Measurements from ENCODE around the gene ITGAE.
"Not testable (repeated sequence)": the region's sequence is repeated elsewhere in the genome, so short reads cannot be mapped to it uniquely, and the experiment has no call there.

The ITGAE gene

DNA sequence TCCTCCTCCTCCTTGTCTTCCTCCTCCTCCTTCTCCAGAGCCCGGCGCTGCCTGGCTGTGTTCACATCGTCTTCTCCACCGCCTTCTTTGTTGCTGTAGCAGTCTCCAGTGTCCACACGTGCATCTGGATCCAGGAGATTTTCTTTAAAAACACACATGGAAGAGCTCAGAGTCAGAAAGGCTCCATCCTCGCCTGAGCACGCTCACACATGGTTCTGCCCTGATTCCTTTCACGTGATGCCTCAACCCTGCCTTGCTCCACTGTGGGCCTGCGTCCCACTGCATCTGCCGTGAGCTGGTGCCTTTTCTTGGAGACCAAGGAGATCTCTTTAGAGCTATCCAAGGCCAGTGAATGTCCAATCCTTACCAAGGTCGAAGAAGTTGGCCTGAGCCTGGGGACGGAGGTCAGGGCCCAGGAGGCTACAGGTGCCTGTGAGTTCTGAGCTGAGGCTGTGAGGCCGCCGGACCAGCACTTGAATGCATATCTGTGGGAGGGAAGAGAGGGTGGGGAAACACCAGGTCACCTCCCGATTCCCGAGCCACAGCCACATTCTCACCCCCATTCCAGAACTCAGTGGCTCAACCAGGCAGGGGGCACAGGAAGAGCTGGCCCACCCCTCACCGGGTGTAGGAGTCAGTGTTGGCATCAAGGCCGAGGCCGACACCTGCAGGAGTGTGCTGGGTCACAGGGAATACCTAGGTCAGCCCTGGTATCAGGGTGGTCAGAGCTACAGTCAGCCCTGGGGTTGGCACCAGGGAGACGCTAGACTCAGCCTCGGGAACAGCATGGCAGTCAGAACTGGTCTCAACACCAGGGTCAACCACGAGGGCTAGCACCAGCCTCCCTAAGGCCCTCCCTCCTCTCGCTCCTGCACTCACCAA, 39.7 kb downstream of the ITGAE start:
- DNase-seq (ENCODE audit: low spot score), result peak; percentile 50

DNA sequence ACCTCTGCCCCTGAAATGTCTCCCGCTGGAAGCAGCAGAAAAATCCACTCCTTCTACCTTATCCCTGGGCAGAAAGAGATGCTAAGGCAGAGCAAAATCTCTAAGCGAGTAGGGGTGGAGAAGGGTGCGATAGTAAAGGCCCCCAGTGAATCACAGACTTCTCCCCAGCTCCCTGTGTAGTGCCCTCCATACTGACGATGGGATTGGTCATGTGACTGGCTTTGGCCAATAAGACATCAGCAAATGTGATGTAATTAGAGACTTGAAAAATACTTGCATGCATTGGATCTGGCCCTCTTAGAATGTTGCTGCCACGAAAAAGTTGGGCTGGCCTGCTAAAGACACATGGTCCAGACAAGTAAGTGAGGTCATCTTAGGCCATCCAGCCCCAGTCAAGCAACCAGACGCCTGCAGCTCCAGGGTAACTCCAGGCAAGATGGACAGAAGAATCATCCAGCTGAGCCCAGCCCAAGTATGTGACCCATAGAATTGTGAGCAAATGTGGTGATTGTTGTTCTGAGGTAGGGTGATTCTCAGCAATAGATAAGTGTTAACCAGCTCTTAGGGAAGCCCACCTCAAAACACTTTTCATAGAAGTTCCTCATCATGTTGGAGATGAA, 41.3 kb downstream of the ITGAE start:
- no peak for DNase-seq (ENCODE audit: low spot score)

DNA sequence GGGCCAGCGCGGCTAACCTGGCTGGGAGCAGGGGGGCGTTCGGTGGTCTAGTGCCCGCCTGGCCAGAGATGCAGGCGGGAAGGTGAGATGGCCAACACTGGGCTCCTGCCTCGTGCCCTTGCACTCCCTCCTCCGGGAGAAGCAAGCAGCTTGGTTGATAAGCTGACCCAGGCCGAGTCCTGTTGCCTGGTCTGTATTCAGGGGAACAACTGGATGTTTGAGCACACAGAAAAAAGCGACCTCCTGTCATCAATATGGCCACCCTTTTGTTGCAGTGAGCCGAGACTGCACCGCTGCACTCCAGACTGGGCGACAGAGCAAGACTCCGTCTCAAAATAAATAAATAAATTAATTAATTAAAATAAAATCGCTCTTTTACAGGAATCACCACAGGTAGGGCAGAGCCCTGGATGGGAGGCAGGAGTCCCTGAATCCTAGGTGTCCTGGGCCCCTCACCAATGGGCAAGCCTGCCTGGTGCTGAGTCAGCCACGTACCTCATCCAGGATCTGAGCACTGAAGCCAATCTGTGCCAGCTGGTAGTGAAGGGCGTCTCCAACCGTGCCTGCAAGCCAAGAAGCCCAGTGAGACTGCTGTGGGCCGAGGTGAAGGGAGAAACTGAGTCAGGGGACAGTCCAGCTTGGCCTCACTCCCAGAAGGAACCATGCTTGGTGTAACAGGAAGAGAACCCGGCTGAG, 45.5 kb downstream of the ITGAE start:
- no peak for DNase-seq (ENCODE audit: low spot score)

DNA sequence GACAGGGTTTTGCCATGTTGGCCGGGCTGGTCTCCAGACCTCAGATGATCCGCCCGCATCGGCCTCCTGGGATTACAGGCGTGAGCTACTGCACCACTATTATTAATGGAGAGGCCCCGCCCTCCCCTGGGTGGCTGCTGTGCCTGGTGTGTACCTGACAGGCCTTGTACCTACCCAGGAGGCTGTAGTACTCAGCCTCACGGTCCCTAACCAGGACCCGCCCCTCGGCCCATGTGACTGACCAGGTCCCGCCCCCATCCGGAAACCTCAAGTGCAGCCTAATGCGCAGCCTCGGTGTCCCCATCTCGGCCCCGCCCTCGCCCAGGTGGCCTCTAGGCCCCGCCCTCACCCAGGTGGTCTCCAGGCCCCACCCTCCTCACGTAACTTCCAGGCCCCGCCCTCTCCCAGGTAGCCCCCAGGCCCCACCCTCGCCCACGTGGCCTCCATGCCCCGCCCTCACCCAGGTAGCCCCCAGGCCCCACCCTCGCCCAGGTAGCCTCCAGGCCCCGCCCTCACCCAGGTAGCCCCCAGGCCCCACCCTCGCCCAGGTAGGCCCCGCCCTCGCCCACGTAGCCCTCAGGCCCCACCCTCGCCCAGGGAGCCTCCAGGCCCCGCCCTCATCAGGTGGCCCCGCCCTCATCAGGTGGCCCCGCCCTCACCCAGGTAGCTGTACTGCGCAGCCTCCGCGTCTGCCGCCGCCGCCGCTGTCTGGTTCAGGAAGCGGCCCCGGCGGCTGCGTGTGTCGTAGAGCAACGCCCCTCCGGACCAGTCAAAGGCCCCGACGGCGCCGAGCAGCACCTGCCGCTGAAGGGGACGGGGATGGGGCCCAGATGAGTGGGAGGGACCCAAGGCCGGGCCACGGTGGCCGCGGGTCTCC, 46.3 kb downstream of the ITGAE start:
- peak; percentile 29 for DNase-seq (ENCODE audit: low spot score)

DNA sequence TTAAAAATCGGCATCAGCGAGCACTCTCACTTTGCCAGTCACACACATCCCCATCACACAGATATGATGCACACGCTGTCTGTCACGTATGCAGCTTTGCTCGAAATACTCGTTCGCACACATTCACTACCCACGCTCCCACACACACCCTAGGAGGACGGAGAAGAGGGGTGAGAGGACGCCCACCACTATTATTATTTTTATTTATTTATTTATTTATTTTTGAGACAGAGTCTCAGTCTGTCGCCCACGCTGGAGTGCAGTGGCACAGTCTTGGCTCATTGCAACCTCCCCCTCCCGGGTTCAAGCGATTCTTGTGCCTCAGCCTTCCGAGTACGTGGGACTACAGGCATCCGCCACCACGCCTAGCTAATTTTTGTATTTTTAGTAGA, 46.9 kb downstream of the ITGAE start:
- DNase-seq (ENCODE audit: low spot score), result no peak

DNA sequence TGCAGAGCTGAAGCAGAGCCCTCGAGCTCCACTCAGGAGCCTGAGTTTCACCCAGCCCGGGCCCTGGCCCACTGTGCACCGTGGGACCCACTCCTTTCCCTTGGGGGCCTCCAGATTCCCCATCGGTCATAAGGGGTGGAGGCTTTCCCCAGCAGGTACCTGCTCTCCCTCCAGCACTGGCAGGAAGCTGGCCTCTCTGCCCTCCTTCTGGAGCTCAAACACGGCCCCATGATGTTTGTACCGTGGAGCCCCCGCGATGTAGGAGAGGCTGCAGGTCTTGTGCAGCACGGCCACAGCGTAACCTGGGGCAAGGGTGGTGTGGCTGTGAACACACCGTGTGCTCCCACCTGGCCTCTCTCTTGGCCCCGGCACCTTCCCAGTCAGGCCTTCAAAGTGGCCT, 47.4 kb downstream of the ITGAE start:
- DNase-seq (ENCODE audit: low spot score), result no peak

DNA sequence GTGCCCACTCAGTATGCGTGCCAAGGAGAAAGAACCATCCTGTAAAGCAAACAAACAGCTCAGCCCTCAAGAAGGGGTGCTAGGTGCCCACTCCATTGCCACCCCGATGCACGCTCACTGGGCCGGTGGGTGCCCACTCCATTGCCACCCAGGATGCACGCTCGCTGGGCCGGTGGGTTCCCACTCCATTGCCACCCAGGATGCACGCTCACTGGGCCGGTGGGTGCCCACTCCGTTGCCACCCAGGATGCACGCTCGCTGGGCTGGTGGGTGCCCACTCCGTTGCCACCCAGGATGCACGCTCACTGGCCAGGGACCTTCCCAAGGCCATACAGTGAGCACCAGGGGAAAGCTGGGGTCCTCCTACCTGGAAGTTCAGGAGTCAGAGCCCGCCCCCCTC, 49.2 kb downstream of the ITGAE start:
- DNase-seq (ENCODE audit: low spot score), result no peak

DNA sequence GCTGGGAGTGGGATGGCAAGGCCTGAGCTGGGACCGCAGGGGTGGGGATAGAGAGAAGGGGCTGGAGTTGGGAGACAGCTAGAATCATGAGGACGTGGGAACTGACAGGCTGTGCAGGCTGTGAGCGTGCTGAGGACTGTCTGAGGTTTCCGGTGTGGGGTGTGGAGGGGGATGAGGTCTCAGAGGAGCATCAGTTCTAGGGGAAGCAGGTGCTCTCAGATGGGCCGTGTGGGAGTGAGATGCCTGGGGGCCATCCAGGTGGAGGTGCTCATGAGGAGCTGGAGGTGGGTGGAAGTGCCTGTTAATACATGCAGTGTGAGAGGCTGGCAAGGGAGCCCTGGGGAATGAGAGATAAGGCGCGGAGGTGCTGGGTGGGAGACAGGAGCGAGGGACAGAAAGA, 50.1 kb downstream of the ITGAE start:
- DNase-seq (ENCODE audit: low spot score), result no peak

DNA sequence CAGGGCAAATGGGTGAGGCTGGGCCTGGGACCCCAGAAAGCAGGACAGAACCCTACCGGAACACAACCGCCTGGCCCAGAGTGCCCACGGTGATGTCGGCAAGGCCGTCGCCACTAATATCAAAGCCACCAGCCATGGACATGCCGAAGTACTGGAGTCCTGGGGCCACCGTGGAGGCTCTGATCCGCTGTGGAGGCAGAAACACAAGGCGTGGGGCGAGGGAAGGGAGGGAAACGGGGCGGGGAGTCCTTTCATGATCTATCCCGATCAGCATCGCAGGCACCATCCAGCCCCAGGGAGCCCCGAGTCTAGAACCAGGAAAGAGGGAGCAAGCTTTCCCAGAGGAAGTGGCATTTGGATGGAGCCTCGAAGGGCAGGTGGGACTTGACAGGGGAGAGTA, 50.7 kb downstream of the ITGAE start:
- no peak for DNase-seq (ENCODE audit: low spot score)

DNA sequence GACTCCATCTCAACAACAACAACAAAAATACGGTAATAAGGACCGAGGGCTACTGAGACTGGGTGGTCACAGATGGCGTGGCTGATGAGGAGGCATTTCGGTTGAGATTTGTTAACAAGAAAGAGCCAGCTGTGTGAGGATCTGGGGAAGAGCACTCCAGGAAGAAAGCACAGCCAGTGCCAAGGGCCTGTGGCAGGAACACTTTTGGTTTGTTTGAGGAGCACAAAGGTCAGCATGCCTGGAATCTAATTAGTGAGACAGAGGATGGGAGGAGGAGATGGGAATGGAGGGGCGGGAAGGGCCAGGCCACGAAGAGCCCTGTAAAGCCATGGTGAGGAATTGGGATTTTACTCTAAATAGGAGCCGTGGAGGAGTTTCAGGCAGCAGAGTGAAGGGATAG, 52.4 kb downstream of the ITGAE start:
- DNase-seq (ENCODE audit: low spot score), result no peak

DNA sequence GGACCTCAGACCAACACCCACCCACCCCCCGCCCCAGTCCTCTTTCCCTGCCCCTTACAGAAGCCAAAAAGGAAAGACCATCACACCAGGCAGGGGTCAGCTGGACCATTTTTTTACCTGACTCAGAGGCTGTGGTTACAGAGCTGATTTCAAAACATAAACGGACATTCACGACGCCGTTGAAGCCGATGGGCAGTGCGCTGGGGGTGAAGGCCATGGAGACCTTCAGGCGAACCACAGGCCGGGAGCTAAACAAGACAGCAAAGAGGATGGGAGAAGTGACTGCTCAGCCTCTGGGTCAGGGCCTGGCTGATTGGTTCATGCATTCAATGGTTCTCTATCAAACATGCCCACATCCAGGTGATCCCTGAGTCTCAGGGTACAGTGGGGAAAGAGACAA, 53.2 kb downstream of the ITGAE start:
- DNase-seq (ENCODE audit: low spot score), result no peak

DNA sequence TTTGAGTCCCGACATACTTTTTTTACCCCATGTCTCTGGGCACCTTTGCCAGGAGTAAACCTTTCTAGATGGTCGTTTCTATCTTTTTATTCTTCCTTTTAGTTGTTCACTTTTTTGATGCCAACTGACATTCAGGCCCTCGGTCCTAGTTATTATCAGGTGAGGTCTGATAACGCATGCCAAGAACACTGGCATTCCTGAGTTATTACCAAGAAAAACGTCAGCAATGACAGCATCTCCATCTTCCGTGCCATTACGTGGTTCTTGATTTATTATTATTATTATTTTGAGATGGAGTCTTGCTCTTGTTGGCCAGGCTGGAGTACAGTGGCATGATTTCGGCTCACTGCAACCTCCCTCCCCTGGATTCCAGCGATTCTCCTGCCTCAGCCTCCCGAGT, 55.9 kb downstream of the ITGAE start:
- no peak for DNase-seq (ENCODE audit: low spot score)

DNA sequence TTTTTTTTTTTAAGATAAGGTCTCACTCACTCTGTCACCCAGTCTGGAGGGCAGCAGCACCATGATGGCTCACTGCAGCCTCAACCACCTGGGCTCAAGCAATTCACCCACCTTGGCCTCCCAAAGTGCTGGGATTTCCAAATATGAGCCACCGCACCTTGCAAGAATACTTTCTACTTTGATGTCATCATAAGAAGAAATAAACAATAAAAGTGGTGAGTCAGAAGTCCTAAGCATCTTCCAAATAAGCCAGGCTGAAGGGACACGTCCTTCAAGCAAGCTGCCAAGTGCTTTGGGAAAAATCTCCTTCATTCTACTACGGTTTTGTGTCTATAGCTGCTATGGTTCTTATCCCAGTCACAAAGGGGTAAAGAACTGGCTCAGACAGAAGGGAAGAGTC, 57.0 kb downstream of the ITGAE start:
- DNase-seq (ENCODE audit: low spot score), result peak; percentile 21

DNA sequence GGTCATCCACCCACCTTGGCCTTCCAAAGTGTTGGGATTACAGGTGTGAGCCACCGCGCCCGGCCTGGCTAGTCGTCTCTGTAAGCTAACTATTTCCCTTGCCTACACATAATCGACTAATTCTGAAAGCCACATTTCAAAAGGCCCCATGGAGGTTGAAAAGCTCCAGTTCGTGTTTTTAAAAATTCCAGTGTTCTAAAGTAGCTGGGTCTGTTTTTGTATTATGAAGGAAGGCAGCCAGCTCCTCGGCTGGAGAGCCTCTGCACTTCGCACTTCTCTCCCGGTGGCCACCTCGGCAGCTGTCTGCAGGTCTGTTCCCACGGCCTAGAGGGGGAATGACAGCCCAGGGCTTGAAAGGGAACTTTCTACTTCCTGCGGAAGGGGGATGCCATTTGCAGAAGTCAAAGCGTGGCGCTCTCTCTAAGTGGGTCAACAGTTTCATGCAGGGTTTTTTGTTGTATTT, 60.3 kb downstream of the ITGAE start:
- DNase-seq (ENCODE audit: low spot score), result no peak

DNA sequence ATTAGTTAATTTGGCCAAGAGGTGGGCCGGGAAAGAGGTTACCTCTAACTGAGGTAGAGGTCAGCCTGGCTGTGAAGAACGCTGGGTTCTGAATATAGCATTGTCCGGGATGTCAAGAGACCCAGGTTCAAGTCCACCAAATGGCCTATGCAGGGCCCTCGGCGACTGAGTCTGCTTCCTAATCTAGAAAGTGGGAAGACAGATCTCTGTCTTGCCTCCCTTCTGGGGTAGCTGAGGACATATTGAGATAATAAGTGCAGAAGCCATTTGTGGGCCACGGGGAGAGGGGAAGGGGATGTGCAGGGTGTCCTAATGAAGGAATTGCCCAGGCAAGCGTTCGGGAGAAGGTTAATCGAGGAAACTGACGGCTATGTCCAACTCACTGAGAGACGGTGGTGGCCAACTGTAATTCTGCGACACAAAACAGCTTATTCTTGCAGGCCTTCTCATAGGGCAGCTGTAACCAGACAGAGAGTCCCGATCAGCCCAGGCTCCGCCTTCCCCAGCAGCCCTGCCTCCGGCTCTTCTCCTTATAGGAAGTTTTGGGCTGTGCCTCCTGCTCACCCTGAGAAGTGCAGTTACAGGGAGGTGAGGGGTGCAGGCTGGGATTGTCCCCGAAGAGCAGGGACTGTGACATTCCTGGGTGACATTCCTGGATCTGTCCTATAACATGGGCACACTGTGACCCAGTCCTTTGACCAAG, 61.4 kb downstream of the ITGAE start:
- DNase-seq (ENCODE audit: low spot score), result no peak

DNA sequence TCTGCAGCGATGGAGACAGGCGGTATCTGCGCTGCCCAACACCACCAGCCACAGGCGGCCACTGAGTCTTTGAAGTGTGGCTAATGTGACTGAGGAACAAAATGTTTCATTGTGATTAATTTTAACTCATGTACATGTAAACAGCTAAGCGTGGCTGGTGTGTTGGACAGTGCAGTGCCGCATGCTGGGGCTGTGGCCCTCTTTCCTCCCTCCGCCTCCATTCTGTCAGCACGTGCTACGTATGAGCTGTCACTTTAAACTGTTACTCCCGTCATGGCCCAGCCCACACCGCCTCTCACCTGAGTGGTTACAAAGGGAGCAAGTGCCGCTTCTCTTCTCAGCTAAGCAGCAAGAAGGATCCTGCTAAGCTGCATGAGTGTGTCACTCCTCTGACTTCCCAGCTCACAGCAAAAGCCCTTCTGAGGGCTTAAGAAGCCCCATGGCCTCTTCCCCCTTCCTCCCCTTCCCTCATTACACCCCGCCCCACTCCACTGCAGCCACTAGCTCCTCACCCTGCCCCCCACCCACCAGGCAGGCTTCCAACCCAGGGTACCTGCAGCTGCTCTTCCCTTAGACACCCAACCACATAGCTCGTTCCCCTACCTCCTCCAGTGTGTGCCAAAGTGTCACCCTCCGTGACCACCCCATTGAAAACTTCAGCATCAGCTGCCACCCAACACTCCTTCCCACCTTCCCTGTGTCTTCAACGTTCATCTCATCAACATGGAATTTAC, 62.3 kb downstream of the ITGAE start:
- no peak for DNase-seq (ENCODE audit: low spot score)

DNA sequence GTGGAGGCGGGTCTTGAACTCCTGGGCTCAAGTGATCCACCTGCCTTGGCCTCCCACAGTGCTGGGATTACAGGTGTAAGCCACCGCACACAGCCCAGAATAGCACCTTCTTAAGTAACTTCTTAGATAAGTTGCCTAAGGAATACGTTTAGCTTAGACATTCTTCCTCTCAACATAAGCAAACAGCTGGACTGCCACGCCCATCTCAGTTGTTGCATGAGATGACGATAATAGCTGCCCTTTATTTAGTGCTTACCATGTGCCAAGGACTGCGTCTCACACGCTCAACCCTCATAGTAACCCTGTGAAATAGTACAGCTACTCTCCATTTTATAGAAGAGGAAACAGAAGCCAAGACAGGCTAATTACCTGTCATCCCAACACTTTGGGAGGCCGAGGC, 65.5 kb downstream of the ITGAE start:
- DNase-seq (ENCODE audit: low spot score), result no peak

DNA sequence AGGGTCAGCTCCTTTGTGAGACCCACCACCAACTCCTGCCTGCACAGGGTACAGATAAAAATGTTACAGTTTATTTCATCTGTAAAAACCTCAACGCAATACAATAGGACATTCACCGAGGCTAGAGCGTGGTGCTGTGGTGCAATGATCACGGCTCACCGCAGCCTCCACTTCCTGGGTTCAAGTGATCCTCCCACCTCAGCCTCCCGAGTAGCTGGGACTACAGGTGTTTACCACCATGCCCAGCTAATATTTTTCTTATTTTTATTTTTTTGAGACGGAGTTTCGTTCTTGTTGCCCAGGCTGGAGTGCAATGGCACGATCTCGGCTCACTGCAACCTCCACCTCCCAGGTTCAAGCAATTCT, 66.1 kb downstream of the ITGAE start:
- not testable (repeated sequence) for DNase-seq (ENCODE audit: low spot score)

DNA sequence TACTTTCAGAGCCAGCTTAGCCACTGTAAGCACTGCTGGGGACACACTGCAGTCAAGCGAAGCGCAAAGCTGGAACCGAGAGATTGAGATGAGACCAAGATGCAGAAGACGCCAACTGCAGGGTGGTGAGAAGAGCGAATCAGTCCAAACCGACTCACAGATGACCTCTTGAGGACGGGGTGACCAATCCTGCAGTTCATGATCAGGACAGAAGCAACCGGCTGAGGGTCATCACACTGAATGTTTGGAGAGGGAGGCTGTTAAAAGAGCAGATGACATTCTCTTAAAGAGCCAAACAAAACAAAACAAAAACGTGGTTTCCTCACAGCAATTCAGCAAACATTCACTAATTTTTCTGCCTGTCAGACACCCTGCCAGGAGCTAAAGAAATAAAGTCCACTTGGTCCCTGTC, 68.8 kb downstream of the ITGAE start:
- DNase-seq (ENCODE audit: low spot score), result peak; percentile 31

DNA sequence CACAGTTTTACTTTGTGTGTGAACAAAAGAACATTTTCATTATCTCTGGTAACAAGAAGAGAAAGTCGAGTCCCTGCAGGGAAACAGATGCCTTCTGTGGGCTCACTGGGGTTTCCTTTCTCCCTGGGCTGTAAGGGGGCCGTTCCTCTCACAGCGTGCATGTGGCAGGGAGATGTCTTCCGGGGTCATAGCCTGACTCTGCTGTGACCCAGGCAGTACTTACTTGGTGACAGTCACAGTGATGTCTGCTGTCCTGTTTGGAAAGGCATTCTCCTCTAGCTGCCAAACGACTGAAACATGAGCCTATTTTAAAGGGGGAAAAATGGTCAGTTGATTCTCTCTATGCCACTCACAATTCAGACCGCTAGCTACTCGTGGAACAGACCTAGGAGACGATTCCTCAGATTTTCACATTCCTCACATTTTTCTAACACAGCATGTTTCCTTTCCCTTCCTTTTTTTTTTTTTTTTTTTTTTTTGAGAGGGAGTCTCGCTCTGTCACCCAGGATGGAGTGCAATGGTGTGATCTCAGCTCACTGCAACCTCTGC, 70.0 kb downstream of the ITGAE start:
- DNase-seq (ENCODE audit: low spot score), result peak; percentile 18

Measured in AG20443 (cell line).